Stimulated activated CD4-positive, alpha-beta T cell treated with anti-CD3 and anti-CD28 coated beads, Interleukin-12 subunit alpha, Interleukin-12 subunit beta, amount 100 ng/mL, for 4 hours (primary cell): ENCODE data around the gene RAB11FIP5.

Experiments used
- DNase-seq: peaks from one replicate; pipeline ENCODE4 v3.0.0-alpha.2; 2020

RAB11FIP5 gene

GRCh38 chr2:73031095-73031678 is 81.6 kb downstream of the RAB11FIP5 start:
- DNase-seq = no peak

- DNase-seq = no peak
These were observed 83.9 kb downstream of the RAB11FIP5 start for GRCh38 chr2:73028841-73029240.

- no peak for DNase-seq
These were observed 85.4 kb downstream of the RAB11FIP5 start for GRCh38 chr2:73027340-73027739.

DNA sequence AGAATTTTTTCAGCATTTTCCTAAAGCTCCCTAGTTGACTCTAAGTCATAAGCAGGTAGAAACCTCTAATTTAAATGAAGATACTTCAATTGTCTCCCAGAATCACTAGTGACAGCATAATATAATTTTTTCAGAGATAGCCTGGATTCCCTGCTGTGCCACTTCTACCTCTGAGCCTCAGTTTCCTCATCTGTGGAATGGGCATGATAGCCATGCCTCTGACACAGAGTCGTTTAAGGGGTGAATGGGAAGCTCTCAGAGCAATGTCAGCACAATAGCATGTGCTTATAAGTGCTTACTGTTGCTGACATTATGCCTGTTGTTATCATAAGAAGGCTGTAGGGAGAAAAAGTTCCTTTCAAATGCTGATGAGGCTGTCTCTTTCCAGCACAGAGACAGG is 89.3 kb downstream of the RAB11FIP5 start:
- DNase-seq = no peak
